Activated naive CD4-positive, alpha-beta T cell (primary cell): Measurements from ENCODE around the gene ENG.
"Not testable (repeated sequence)": the region's sequence is repeated elsewhere in the genome, so short reads cannot be mapped to it uniquely, and the experiment has no call there.

ENCODE experiments used
- DNase-seq, 4 experiments: peaks; one replicate each; lab custom pipeline; 2025; lab: John Stamatoyannopoulos, UW

The ENG gene

GRCh38 chr9:127865645-127866464 is 11.4 kb upstream of the ENG start:
- DNase-seq = no peak

DNA sequence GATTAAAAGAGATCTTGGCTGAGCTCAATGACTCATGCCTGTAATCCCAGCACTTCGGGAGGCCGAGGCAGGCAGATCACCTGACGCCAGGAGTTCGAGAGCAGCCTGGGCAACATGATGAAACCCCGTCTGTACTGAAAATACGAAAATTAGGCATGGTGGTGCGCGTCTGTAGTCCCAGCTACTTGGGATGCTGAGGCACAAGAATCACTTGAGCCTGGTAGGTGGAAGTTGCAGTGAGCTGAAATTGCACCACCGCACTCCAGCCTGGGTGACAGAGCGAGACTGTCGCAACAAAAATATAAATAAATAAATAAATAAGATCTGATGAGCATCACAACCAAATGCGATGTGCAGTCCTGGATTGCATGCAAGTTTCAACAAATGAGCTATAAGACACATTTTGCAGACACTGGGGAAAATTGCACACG is 8.7 kb upstream of the ENG start:
- no peak for DNase-seq

DNA sequence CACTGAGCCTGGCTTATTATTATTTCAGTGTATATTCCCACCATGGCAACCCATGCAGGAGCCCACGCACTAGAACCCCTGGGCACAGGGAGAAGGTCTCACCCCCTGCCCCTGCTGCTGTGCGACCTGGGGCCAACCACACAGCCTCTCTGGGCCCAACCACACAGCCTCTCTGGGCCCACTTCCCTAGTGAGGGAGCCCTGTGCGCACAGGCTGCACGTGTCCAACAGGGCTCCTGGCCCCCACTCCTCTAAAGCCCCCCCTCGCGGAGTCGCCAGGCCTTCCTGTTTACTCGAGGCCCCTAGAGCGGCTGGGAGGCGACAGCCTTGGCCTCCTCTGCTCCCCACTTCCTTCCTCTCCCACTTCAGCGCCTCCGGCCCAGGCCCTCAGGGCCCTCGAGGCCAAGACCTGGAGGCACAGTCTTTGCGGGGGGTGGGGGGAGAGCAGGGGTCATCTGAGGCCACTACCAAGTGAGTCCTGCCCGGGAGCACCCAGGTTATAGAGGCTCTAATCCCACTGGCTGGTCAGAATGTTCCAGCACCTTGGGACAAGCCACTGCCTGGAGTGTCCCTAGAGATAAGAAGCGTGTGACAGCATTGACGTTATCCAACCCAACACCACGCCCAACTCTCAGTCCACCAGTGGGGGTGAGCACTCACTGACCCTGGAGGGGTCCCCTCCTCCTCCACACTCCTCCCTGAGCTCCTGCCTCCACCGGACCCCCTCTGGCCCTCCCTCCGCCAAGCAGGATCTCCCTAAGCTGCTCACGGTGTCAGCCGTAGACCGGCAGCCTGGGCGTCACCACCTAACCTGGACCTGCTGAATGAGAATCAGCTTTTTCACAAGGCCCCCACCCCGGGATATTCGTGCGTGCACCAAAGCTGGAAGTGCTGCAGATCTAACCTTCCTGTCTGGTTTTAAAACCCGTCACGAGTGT is 7.9 kb upstream of the ENG start:
- peak in 2 of 4 experiments; percentile 36 for DNase-seq

- no peak for DNase-seq
Observed at GRCh38 chr9:127860779-127861178, 6.3 kb upstream of the ENG start.

DNA sequence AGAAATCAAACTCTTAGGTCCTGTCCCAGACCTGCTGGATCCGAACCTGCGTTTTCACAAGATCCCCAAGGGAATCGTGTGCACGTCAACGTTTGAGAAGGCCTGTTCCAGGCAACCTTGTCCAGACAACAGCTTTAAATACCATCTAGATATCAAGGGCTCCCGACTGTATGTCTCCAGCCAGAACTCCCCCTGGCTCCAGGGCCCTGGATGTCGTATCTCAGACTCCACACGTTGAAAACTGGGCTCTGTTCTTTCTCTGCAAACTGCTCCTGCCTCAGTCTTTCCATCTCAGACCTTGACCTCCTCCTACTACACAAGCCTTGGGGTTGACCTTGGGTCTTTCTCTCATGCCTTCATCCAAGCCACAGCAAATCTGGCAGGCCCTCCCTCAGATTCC is 5.8 kb upstream of the ENG start:
- no peak for DNase-seq

DNA sequence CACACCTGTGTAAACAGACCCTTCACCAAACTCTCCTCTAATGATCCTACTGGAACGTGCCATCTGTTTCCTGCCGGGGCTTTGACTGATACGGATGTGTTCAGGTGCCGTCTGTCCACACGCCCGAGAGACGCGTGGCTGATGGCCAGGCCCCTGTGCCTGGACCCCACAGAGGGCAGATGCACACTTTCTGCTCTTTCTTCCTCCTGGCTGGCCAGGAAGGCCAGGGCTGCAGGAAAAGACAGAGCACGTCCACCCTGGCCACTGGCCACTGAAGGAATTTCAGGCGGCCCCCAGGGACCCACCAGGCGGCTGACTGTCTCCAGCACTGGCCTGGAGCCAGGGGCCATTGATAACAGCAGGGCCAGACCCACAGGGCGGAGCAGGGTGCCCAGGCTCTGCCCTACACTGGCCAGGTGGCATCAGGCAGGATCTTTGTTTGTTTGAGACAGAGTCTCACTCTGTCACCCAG is 3.6 kb upstream of the ENG start:
- no peak for DNase-seq

- no peak for DNase-seq
Observed at GRCh38 chr9:127857278-127857677, 2.8 kb upstream of the ENG start.

- DNase-seq = no peak
Observed at GRCh38 chr9:127856729-127857116, 2.3 kb upstream of the ENG start.

GRCh38 chr9:127856094-127856728 is 1.8 kb upstream of the ENG start:
- DNase-seq = no peak

DNA sequence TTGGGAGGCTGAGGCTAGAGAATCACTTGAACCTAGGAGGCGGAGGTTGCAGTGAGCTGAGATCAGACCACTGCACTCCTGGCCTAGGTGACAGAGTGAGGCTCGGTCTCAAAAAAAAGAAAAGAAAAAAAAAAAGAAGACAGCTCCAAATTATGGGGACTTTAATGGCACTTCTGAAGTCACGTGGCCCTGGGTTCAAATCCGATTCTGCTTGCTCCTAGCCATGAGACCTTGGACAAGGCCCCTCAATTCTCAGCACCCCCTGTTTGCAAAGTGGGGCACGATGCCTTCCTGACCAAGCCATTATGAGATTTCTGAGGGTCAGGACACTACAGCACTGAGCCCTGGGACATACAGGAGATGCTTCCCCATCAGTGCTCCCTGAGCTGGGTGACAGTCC is 1.1 kb upstream of the ENG start:
- no peak for DNase-seq

GRCh38 chr9:127854960-127855359 is 502 bp upstream of the ENG start:
- DNase-seq = no peak

- no peak for DNase-seq
Observed at GRCh38 chr9:127853312-127854183, 910 bp downstream of the ENG start.

DNA sequence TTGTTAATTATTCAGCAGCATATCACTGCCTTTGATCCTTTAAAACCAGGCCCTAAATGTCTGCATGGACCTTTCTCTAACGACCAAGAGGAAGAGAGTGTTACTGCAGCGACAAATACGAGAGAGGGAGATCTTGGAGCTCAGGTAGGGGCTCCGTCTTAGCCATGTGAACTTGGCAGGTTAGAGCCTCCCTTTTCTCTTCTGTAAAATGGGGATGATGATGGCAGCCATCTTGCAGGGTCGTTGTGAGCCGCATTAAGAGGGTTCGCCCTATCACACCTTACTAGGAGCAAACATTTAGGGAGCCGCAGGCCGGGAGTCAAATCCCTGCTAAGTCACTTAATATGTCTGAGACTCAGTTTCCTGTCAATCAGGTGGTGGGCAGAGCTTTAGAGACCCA is 1.6 kb downstream of the ENG start:
- DNase-seq = no peak

- no peak for DNase-seq
Observed at GRCh38 chr9:127850286-127850830, 4.1 kb downstream of the ENG start.

GRCh38 chr9:127848756-127849504 is 5.5 kb downstream of the ENG start:
- DNase-seq = no peak

GRCh38 chr9:127847833-127848755 is 6.4 kb downstream of the ENG start:
- no peak for DNase-seq

GRCh38 chr9:127847178-127847510 is 7.3 kb downstream of the ENG start:
- DNase-seq = no peak

- DNase-seq = no peak
Observed at GRCh38 chr9:127846443-127847177, 7.8 kb downstream of the ENG start.

DNA sequence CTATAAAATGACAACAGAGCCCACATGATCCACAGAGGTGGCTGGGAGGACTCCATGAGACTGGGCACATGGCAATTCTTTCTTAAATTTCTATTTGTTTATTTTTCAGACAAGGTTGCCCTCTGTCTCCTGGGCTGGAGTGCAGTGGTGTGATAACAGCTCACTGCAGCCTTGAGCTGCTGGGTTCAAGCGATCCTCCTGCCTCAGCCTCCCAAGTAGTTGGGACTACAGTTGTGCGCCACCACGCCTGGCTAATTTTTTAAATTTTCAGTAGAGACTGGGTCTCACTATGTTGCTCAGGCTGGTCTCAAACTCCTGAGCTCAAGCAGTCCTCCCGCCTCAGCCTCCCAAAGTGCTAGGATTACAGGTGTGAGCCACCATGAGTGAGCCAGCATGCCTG is 8.8 kb downstream of the ENG start:
- DNase-seq = not testable (repeated sequence)
